Putamen (tissue), 1 donor: Measurements from ENCODE around the gene UBTD1.
A peak's percentile ranks its signal among the peaks of the same experiment; 100 is the strongest.
"Not testable (repeated sequence)": the region's sequence is repeated elsewhere in the genome, so short reads cannot be mapped to it uniquely, and the experiment has no call there.

Source experiments
- DNase-seq: peaks from one replicate; pipeline ENCODE4 v3.0.0-alpha.2; 2016; ENCODE audit warnings: low spot score

UBTD1 gene

GRCh38 chr10:97515271-97515978, 16.7 kb downstream of the UBTD1 start:
- DNase-seq = no peak

GRCh38 chr10:97517096-97517750, 18.5 kb downstream of the UBTD1 start:
- no peak for DNase-seq

- no peak for DNase-seq
These were observed 19.1 kb downstream of the UBTD1 start for GRCh38 chr10:97517778-97518300.

DNA sequence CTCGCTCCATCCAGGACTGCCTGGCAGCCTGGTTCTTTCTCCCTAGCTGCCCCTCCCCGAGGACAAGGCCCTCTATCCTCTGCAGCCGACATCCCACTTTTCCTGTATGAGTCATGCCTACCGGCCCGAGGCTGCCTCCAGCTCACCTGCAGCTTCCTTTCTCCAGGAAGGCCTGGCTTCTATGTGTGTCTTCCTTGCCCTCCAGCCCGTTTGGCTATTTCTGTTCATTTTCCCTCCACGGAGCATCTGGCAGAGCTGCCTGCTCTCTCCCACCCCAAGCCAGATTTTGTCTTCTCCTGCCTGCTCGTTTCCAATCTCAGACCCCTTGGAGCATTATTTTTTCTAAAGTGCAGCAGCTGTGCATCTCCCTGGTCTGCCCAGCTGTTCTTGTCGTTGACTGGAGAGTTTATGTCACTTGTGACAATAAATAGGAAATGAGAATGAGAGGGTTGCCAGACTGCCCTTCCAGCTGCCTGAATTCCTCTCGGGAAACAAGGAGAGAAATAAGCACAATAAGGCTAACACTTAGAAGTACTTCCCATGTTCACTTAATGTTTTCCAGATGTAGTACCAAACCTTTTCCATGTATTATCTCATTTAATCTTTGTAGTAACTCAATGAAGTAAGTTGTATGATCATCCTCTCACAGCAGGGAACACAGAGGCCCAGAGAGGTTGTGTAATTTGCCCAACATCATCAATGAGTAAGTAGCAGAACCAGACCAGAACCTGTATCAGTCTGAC, 19.7 kb downstream of the UBTD1 start:
- no peak for DNase-seq

DNA sequence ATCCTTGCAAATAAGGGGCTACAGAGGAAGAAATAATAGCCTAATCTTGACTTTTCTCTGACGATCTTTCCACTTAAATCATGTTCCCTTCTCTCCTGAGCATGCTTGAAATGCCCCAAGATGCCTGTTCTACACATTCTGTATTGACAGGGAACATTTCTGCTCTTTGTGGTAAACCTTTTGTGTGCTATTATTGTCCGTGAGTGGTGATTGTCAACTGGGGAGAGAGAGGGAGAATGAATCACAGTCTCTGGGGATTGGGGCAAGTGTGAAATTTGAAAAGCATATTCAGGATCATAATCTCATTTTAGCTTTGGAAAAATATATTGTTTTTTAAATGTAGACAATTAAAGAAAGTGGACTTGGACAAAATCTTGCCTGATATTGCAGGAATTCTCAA, 20.6 kb downstream of the UBTD1 start:
- no peak for DNase-seq

- no peak for DNase-seq
These were observed 21.8 kb downstream of the UBTD1 start for GRCh38 chr10:97520520-97520919.

DNA sequence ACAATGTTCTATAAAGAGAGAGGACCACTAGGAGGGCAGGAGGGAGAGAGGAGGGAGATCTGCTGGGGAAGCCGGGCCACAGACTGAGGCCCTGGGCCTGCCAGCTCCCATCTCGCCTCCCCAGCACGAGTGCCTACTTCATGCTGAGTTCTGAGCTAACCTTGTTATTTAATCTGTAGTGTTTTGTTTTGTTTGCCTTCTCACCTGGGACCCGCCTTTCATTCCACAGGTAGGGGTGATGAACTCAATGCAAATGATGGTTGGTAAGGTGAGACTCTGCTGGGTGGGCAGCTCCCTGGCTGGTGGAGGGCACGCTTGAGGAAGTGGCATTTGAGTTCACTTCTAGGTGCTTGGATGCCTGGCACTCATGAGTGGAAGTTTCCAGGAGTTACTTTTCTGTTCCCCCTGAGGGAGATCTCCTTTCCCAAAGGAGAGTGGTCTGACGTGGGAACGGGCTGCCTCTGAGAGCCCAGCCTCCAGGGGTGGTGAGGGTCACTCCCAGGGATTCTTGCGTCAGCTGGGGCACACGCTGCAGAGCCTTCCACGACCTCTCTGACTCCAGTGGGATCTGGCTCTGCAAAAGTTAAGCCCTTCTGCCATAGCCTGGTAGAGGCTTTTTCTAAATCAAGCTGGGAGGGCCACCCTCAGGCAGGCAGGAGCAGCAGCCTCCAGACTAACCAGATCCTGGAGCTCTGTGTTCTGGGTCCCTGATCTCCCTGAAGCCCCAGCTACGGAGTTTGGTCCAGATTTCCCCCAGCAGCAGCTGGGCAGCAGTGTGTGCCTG, 22.4 kb downstream of the UBTD1 start:
- no peak for DNase-seq

DNA sequence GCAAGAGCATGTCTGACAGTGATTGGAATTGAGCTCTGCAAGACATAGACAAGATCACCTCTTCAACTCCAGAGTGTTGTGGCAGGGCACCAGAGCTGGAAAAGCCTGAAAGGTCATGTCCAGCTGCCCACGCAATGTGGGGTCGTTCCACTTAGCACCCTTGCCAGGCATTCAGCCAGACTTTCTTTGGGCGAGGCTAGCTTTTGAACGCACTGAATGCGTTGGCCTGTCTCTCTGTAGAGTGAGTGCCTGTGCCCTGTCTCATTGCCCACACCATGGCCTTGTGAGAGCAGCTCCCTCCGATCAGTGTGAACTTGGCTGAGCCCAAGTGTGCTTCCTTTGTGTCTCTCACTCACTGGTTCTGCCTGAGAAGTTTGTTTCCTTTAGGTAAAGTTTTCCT, 23.3 kb downstream of the UBTD1 start:
- no peak for DNase-seq

DNA sequence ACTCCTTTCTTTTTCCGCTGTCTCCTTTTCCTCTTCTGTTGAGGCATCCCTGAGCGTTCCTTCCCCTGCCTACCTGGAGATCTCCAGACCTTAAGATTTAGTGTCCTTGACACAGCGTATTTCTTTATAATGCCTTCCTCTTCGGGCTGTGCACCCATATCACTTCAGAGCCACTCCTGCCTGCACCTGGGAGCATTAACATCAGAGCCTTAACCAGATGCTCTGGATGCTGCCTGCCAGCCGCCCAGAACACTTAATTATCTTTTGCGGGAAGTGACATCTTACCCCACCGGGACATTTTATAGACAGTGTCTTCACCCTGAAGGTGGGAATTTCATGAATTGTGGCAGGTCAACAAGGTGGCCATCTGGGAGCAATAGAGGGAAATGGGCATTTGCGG, 24.2 kb downstream of the UBTD1 start:
- no peak for DNase-seq

GRCh38 chr10:97525086-97525485, 26.4 kb downstream of the UBTD1 start:
- DNase-seq = no peak

DNA sequence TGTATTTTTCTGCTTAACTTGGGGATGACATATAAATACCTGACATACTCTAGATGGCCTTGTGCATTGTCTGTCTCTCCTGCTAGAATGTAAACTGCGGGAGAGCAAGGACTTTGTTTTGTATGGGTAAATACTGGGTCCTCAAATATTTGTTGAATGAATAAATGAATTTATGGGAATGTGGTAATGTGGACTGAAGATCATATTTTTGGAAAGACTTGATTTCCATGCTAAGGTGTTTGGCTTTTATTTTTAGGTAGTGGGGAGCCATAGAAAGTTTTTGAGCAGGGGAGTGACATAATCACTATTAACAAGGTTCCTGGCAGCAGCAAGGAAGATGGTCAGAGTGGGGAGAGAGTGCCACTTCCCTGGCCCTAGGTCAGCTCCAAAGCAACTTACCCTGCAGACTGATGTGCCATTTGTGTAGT, 27.0 kb downstream of the UBTD1 start:
- no peak for DNase-seq

DNA sequence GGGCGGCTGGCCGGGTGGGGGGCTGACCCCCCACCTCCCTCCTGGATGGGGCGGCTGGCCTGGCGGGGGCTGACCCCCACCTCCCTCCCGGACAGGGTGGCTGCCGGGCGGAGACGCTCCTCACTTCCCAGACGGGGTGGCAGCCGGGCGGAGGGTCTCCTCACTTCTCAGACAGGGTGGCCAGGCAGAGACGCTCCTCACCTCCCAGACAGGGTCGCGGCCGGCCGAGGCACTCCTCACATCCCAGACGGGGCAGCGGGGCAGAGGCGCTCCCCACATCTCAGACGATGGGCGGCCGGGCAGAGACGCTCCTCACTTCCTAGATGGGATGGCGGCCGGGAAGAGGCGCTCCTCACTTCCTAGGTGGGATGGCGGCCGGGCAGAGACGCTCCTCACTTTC, 30.2 kb downstream of the UBTD1 start:
- DNase-seq = not testable (repeated sequence)

DNA sequence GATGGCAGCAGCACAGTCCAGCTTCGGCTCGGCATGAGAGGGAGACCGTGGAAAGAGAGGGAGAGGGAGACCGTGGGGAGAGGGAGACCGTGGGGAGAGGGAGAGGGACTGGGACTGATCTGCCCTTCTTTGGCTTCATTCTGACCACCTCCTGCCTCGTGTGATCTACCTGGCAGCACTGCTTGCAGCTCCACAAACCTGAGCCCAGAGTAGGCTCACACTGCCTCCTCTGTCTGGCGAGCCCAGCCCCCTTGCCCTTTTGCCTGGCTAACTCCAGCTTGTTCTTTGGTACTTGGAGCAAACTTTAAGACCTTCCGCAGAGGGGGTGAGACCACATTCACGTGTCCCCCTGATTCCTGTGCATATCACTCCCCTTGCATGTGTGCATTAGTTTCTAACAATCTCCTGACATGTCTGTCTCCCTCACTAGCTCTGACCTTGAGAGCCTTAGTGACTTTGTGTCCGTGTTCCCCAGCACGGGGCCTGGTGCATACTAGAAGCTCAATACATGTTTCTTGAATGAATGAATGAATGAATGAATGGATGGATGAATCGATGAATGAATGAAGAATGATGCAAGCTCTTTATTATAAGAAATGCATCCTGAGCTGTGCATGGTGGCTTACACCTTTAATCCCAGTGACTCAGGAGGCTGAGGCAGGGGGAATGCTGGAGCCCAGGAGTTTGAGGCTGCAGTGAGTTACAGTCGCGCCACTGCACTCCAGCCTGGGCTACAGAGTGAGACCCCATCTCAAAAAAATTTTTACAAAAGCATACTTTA, 31.2 kb downstream of the UBTD1 start:
- DNase-seq = no peak

DNA sequence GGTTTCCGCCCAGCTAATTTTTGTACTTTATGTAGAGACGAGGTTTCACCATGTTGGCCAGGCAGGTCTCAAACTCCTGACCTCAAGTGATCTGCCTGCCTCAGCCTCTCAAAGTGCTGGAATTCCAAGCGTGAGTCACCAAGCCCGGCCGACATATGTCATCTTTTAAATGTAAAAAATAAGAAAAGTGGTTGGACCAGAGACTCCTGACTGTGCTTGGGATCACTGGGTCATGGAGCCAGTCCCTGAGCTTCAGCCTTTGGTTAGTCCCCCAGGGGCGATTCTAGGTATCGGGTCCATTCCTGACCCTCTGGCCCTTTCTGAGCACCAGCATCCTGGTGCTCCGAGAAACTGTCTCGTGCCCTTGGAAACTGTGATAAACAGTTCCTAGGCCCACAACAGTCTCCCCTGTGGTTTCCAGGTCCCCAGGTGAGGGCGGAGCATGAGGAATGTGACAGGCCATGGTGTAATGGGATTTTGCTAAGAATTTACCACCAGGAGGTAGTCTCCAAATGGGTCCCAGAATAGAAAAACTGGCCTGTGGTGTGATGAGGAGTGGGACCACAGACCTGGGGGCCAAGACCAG, 32.8 kb downstream of the UBTD1 start:
- DNase-seq = no peak

GRCh38 chr10:97532935-97533671, 34.4 kb downstream of the UBTD1 start:
- DNase-seq = no peak

DNA sequence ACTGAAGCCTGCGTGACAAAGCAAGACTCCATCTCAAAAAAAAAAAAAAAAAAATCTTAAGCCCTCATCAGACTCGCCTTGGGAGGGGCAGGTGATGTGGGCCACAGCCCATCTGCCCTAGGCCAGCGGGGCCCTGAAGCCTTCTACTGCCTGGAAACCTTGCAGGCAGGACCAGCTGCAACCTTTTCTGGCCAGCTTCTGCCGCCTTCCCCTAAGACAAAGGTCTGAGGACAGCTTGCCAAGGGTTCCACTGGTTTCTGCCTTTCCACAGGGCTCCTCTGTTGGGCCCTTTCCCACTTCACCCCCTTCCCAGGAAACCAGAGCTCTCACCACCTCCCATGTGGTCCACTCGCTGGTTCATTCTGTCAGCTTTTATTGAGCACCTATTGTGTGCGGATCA, 35.2 kb downstream of the UBTD1 start:
- no peak for DNase-seq

DNA sequence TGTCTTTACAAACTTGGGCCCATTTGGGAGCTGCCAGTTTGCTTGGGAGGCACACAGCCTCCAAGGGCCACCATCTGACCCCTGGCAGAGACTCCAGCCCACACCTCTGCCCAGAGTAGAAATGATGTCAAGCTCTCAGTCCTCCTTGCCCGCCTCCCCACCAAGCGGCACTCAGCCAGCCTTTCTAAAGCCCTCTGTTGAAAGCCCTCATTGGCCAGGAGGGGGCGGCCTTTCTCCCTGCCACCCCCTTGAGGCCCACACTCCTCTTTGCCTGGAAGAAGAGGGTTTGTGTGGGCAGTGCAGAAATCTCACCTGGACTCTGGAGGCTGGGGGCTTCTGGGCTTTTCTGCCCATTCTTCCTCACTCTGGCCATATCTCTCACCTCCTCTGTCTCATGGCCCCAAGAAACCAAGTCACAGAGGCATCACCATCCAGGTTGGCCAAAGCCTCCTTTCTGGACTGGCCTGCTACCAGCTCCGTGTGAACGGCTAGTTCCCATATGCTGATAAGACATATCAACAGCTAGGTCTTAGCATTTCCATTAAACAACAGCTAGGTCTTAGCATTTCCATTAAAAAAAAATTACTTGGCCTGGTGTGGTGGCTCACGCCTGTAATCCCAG, 36.1 kb downstream of the UBTD1 start:
- DNase-seq = peak; percentile 50

- no peak for DNase-seq
These were observed 38.6 kb downstream of the UBTD1 start for GRCh38 chr10:97537186-97537869.

DNA sequence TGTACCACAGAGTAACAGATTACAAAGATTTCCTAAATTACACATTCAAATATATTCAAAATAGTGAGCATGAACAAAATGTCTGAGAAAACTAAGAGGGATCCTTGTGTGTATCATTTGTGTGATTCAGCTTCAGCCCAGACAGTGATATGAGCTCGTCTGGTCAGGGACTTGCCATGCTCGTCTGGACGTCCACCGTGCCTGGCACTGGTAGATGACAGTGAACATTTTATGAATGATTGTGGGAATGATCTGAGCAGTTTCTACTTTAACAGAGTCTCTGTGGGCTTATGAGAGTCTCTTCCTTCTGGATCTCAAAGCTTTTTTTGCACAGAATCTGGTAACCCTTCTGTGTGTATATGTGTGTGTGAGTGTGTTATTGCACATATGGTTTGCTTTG, 39.7 kb downstream of the UBTD1 start:
- DNase-seq = no peak
